ENCODE measurements around the gene WNT3A.
"Not testable (repeated sequence)": the region's sequence is repeated elsewhere in the genome, so short reads cannot be mapped to it uniquely, and the experiment has no call there.

WNT3A gene

GRCh38 chr1:228013935-228014930 is 7.4 kb downstream of the WNT3A start:
- Histone ChIP-seq H3K27ac (ENCODE audit: low read length) (no peak overlapping the region), H3K9me3 (ENCODE audit: control insufficient read depth, insufficient read depth, low read length) (no peaks in the 10 kb centered on the region)

GRCh38 chr1:228015276-228016180 is 8.7 kb downstream of the WNT3A start:
- WGBS (ENCODE audit: insufficient coverage, insufficient read length) = no CpG with 5 or more reads among the region's 21 CpGs
- H3K4me3 ChIP-seq (ENCODE audit: low read length) = no peak overlapping the region
- no peaks in the 10 kb centered on the region for H3K4me1 ChIP-seq (ENCODE audit: control insufficient read depth, insufficient read depth, low read length)
- no peak for DNase-seq (ENCODE audit: low read depth, low spot score)
- H3K9me3 ChIP-seq (ENCODE audit: control insufficient read depth, insufficient read depth, low read length) = no peaks in the 10 kb centered on the region
- H3K27me3 ChIP-seq (ENCODE audit: control insufficient read depth, insufficient read depth, low read length) = peaks cover 17% of the 10 kb centered on the region
- H3K36me3 ChIP-seq (ENCODE audit: control insufficient read depth, insufficient read depth, low read length) = no peaks in the 10 kb centered on the region
- H3K27ac ChIP-seq (ENCODE audit: low read length) = no peak overlapping the region

More at GRCh38 chr1:228013935-228014930, 7.4 kb downstream of the WNT3A start:
- Histone ChIP-seq H3K36me3 (ENCODE audit: control insufficient read depth, insufficient read depth, low read length) (no peaks in the 10 kb centered on the region), H3K4me3 (ENCODE audit: low read length) (no peak overlapping the region), H3K4me1 (ENCODE audit: control insufficient read depth, insufficient read depth, low read length) (no peaks in the 10 kb centered on the region), H3K27me3 (ENCODE audit: control insufficient read depth, insufficient read depth, low read length) (peaks cover 30% of the 10 kb centered on the region)
- no CpG with 5 or more reads among the region's 21 CpGs for WGBS (ENCODE audit: insufficient coverage, insufficient read length)
- no peak for DNase-seq (ENCODE audit: low read depth, low spot score)

- WGBS (ENCODE audit: insufficient coverage, insufficient read length) = no CpG with 5 or more reads among the region's 2 CpGs
- no peak overlapping the region for H3K27ac ChIP-seq (ENCODE audit: low read length)
- H3K4me1 ChIP-seq (ENCODE audit: control insufficient read depth, insufficient read depth, low read length) = no peaks in the 10 kb centered on the region
- H3K27me3 ChIP-seq (ENCODE audit: control insufficient read depth, insufficient read depth, low read length) = peaks cover 11% of the 10 kb centered on the region; the same call in 1 of the 2 replicates
- H3K9me3 ChIP-seq (ENCODE audit: control insufficient read depth, insufficient read depth, low read length) = no peaks in the 10 kb centered on the region
- DNase-seq (ENCODE audit: low read depth, low spot score) = no peak
- no peaks in the 10 kb centered on the region for H3K36me3 ChIP-seq (ENCODE audit: control insufficient read depth, insufficient read depth, low read length)
- no peak overlapping the region for H3K4me3 ChIP-seq (ENCODE audit: low read length)
Observed at GRCh38 chr1:228016181-228016510, 9.3 kb downstream of the WNT3A start.

- no peaks in the 10 kb centered on the region for H3K36me3 ChIP-seq (ENCODE audit: control insufficient read depth, insufficient read depth, low read length)
- H3K4me3 ChIP-seq (ENCODE audit: low read length) = no peak overlapping the region
- no peak overlapping the region for H3K27ac ChIP-seq (ENCODE audit: low read length)
- H3K27me3 ChIP-seq (ENCODE audit: control insufficient read depth, insufficient read depth, low read length) = peaks cover 7% of the 10 kb centered on the region; the same call in 1 of the 2 replicates
- DNase-seq (ENCODE audit: low read depth, low spot score) = no peak
- no peaks in the 10 kb centered on the region for H3K4me1 ChIP-seq (ENCODE audit: control insufficient read depth, insufficient read depth, low read length)
- WGBS (ENCODE audit: insufficient coverage, insufficient read length) = no CpG with 5 or more reads among the region's 12 CpGs
- no peaks in the 10 kb centered on the region for H3K9me3 ChIP-seq (ENCODE audit: control insufficient read depth, insufficient read depth, low read length)
Observed at GRCh38 chr1:228016653-228017355, 10.0 kb downstream of the WNT3A start.

GRCh38 chr1:228017356-228018124 is 10.7 kb downstream of the WNT3A start:
- Histone ChIP-seq H3K4me3 (ENCODE audit: low read length) (no peak overlapping the region), H3K27me3 (ENCODE audit: control insufficient read depth, insufficient read depth, low read length) (peaks cover 6% of the 10 kb centered on the region; the same call in 1 of the 2 replicates), H3K9me3 (ENCODE audit: control insufficient read depth, insufficient read depth, low read length) (no peaks in the 10 kb centered on the region), H3K36me3 (ENCODE audit: control insufficient read depth, insufficient read depth, low read length) (no peaks in the 10 kb centered on the region), H3K27ac (ENCODE audit: low read length) (no peak overlapping the region), H3K4me1 (ENCODE audit: control insufficient read depth, insufficient read depth, low read length) (no peaks in the 10 kb centered on the region)
- WGBS (ENCODE audit: insufficient coverage, insufficient read length) = no CpG with 5 or more reads among the region's 16 CpGs
- DNase-seq (ENCODE audit: low read depth, low spot score) = no peak

- no peak for DNase-seq (ENCODE audit: low read depth, low spot score)
- Histone ChIP-seq H3K27ac (ENCODE audit: low read length) (no peak overlapping the region), H3K4me3 (ENCODE audit: low read length) (no peak overlapping the region), H3K36me3 (ENCODE audit: control insufficient read depth, insufficient read depth, low read length) (no peaks in the 10 kb centered on the region), H3K4me1 (ENCODE audit: control insufficient read depth, insufficient read depth, low read length) (no peaks in the 10 kb centered on the region), H3K9me3 (ENCODE audit: control insufficient read depth, insufficient read depth, low read length) (no peaks in the 10 kb centered on the region), H3K27me3 (ENCODE audit: control insufficient read depth, insufficient read depth, low read length) (peaks cover 1% of the 10 kb centered on the region; the same call in 1 of the 2 replicates)
- WGBS (ENCODE audit: insufficient coverage, insufficient read length) = no CpG with 5 or more reads among the region's 5 CpGs
Observed at GRCh38 chr1:228018125-228018398, 11.3 kb downstream of the WNT3A start.

- WGBS (ENCODE audit: insufficient coverage, insufficient read length) = no CpG with 5 or more reads among the region's 9 CpGs
- H3K27me3 ChIP-seq (ENCODE audit: control insufficient read depth, insufficient read depth, low read length) = peaks cover 1% of the 10 kb centered on the region; the same call in 1 of the 2 replicates
Observed at GRCh38 chr1:228018961-228019721, 12.3 kb downstream of the WNT3A start.

GRCh38 chr1:228019722-228020083 is 12.9 kb downstream of the WNT3A start:
- H3K4me3 ChIP-seq (ENCODE audit: low read length); DNase-seq (ENCODE audit: low read depth, low spot score); H3K36me3 ChIP-seq (ENCODE audit: control insufficient read depth, insufficient read depth, low read length); H3K27ac ChIP-seq (ENCODE audit: low read length); H3K27me3 ChIP-seq (ENCODE audit: control insufficient read depth, insufficient read depth, low read length); H3K9me3 ChIP-seq (ENCODE audit: control insufficient read depth, insufficient read depth, low read length); H3K4me1 ChIP-seq (ENCODE audit: control insufficient read depth, insufficient read depth, low read length): not testable (repeated sequence)
- WGBS (ENCODE audit: insufficient coverage, insufficient read length) = no CpG with 5 or more reads among the region's 5 CpGs

More at GRCh38 chr1:228018961-228019721, 12.3 kb downstream of the WNT3A start:
- H3K36me3 ChIP-seq (ENCODE audit: control insufficient read depth, insufficient read depth, low read length) = no peaks in the 10 kb centered on the region
- H3K4me1 ChIP-seq (ENCODE audit: control insufficient read depth, insufficient read depth, low read length) = no peaks in the 10 kb centered on the region
- no peaks in the 10 kb centered on the region for H3K9me3 ChIP-seq (ENCODE audit: control insufficient read depth, insufficient read depth, low read length)
- H3K27ac ChIP-seq (ENCODE audit: low read length) = no peak overlapping the region
- DNase-seq (ENCODE audit: low read depth, low spot score) = no peak
- H3K4me3 ChIP-seq (ENCODE audit: low read length) = no peak overlapping the region

GRCh38 chr1:228020686-228021354 is 14.0 kb downstream of the WNT3A start:
- no peaks in the 10 kb centered on the region for H3K9me3 ChIP-seq (ENCODE audit: control insufficient read depth, insufficient read depth, low read length)
- H3K4me3 ChIP-seq (ENCODE audit: low read length) = no peak overlapping the region
- H3K27ac ChIP-seq (ENCODE audit: low read length) = no peak overlapping the region
- WGBS (ENCODE audit: insufficient coverage, insufficient read length) = no CpG with 5 or more reads among the region's 18 CpGs
- H3K4me1 ChIP-seq (ENCODE audit: control insufficient read depth, insufficient read depth, low read length) = no peaks in the 10 kb centered on the region
- no peaks in the 10 kb centered on the region for H3K36me3 ChIP-seq (ENCODE audit: control insufficient read depth, insufficient read depth, low read length)
- DNase-seq (ENCODE audit: low read depth, low spot score) = no peak
- H3K27me3 ChIP-seq (ENCODE audit: control insufficient read depth, insufficient read depth, low read length) = peaks cover 1% of the 10 kb centered on the region; the same call in 1 of the 2 replicates
